Calu3 (cell line): Measurements from ENCODE around the gene NAB2. TPM values are rescaled to one million over a fixed set of nuclear protein-coding genes. Genes with fewer than 3 reads are reported as not detected.

Experiments
- BruUV-seq: library from RNA; stranded (reverse); fragments of 400-500 nt; replicated peaks from 2 replicates; lab custom pipeline; 2021; lab: Mats Ljungman, UMichigan
- CTCF ChIA-PET: fragments of 300-600 bp; sonication (Branson Sonifier 250); formaldehyde crosslinking; loops from one replicate; lab custom pipeline; 2022; ENCODE audit warnings: antibody characterized with exemption; lab: Charles Lee
- DNase-seq: peaks from one replicate; pipeline ENCODE4 v3.0.0; 2022
- H3K27ac Mint-ChIP-seq: one replicate; pipeline ENCODE4 v1.8.0; 2022; ENCODE audit warnings: mixed read lengths; ENCODE audit not compliant: unreplicated experiment
- H3K27me3 Mint-ChIP-seq: one replicate; pipeline ENCODE4 v1.8.0; 2022; ENCODE audit warnings: mixed read lengths; ENCODE audit not compliant: unreplicated experiment
- H3K36me3 Mint-ChIP-seq: one replicate; pipeline ENCODE4 v1.8.0; 2022; ENCODE audit warnings: mild to moderate bottlenecking, moderate library complexity, mixed read lengths; ENCODE audit not compliant: insufficient read depth, unreplicated experiment
- H3K4me1 Mint-ChIP-seq: one replicate; pipeline ENCODE4 v1.8.0; 2022; ENCODE audit warnings: mild to moderate bottlenecking, low read depth, mixed read lengths; ENCODE audit not compliant: unreplicated experiment
- H3K4me3 Mint-ChIP-seq: one replicate; pipeline ENCODE4 v1.8.0; 2022; ENCODE audit warnings: mild to moderate bottlenecking, low read depth, moderate library complexity, mixed read lengths; ENCODE audit not compliant: unreplicated experiment
- H3K9me3 Mint-ChIP-seq: one replicate; pipeline ENCODE4 v1.8.0; 2022; ENCODE audit warnings: low read depth, mixed read lengths; ENCODE audit not compliant: unreplicated experiment
- CTCF ChIP-seq: fragments of 200-600 bp; IDR thresholded peaks from one replicate; pipeline ENCODE4 v1.8.0; 2022; ENCODE audit warnings: antibody characterized with exemption; ENCODE audit not compliant: unreplicated experiment
- intact Hi-C: fragments of 100-400 bp; cut with micrococcal nuclease; formaldehyde crosslinking; loops from one replicate; pipeline ENCODE4 v1.10.0; 2022; ENCODE audit not compliant: unreplicated experiment
- total RNA-seq: library from RNA; stranded (reverse); gene quantifications from 2 replicates; pipeline ENCODE4 v1.2.3, GENCODE V29; 2022

The NAB2 gene
- total RNA-seq, 1 experiment from 2014 or later: 21.3 TPM

- TF ChIP-seq CTCF: no peak
- no peak overlapping the region for H3K27ac Mint-ChIP-seq
- H3K4me1 Mint-ChIP-seq: no peaks in the 10 kb centered on the region
- H3K27me3 Mint-ChIP-seq: peaks cover 53% of the 10 kb centered on the region
- no peak for DNase-seq
- BruUV-seq: no TSS peak
- intact Hi-C loops: no loop called here
- H3K4me3 Mint-ChIP-seq: no peak overlapping the region
- no peaks in the 10 kb centered on the region for H3K9me3 Mint-ChIP-seq
- peaks cover under 1% of the 10 kb centered on the region for H3K36me3 Mint-ChIP-seq
- CTCF ChIA-PET: no interaction called here
These were observed 45.0 kb downstream of the NAB2 start for GRCh38 chr12:57133916-57134315.

GRCh38 chr12:57134949-57135348 lies 46.0 kb downstream of the NAB2 start:
- no peaks in the 10 kb centered on the region for H3K36me3 Mint-ChIP-seq
- CTCF ChIA-PET: no interaction called here
- H3K4me1 Mint-ChIP-seq: no peaks in the 10 kb centered on the region
- H3K27me3 Mint-ChIP-seq: peaks cover 59% of the 10 kb centered on the region
- intact Hi-C loops: no loop called here
- no peak overlapping the region for H3K4me3 Mint-ChIP-seq
- H3K9me3 Mint-ChIP-seq: no peaks in the 10 kb centered on the region
- no peak overlapping the region for H3K27ac Mint-ChIP-seq
- BruUV-seq: no TSS peak
- TF ChIP-seq CTCF: no peak
- no peak for DNase-seq

GRCh38 chr12:57135527-57136326 lies 46.8 kb downstream of the NAB2 start:
- H3K27ac Mint-ChIP-seq: no peak overlapping the region
- no peak overlapping the region for H3K4me3 Mint-ChIP-seq
- H3K9me3 Mint-ChIP-seq: no peaks in the 10 kb centered on the region
- no peak for DNase-seq
- H3K4me1 Mint-ChIP-seq: no peaks in the 10 kb centered on the region
- H3K36me3 Mint-ChIP-seq: no peaks in the 10 kb centered on the region
- no TSS peak for BruUV-seq
- no peak for TF ChIP-seq CTCF
- H3K27me3 Mint-ChIP-seq: peaks cover 53% of the 10 kb centered on the region
- intact Hi-C loops: no loop called here
- CTCF ChIA-PET: no interaction called here

- Mint-ChIP-seq H3K27ac (no peak overlapping the region), H3K4me1 (no peaks in the 10 kb centered on the region), H3K9me3 (no peaks in the 10 kb centered on the region), H3K36me3 (no peaks in the 10 kb centered on the region), H3K4me3 (no peak overlapping the region), H3K27me3 (peaks cover 23% of the 10 kb centered on the region)
- DNase-seq: no peak
- intact Hi-C loops: no loop called here
- no peak for TF ChIP-seq CTCF
- CTCF ChIA-PET: interaction anchor here (0.7 kb wide), 1 partner anchor 200 kb away, joined by 3 read pairs; no protein-coding TSS in a partner anchor
- BruUV-seq: no TSS peak
These were observed 49.8 kb downstream of the NAB2 start for GRCh38 chr12:57138526-57139272.
